HCT116 (cell line): ENCODE measurements around the gene DLX3. TPM values are rescaled to one million over a fixed set of nuclear protein-coding genes. Genes with fewer than 3 reads are reported as not detected.

Experiments used
- ATAC-seq: fragments of 200-7000 bp; cut with Tn5 transposase; 2 replicates; pipeline ENCODE4 v1.9.1; 2020; ENCODE audit warnings: mild to moderate bottlenecking, moderate library complexity
- BruUV-seq: library from RNA; stranded (reverse); fragments of 400-500 nt; replicated peaks from 2 replicates; lab custom pipeline; 2021; lab: Mats Ljungman, UMichigan
- CTCF ChIA-PET: fragments of 300-600 bp; sonication (Branson Sonifier 250); formaldehyde crosslinking; loops from one replicate; lab custom pipeline; 2021; ENCODE audit warnings: antibody characterized with exemption; lab: Charles Lee
- POLR2A ChIA-PET: fragments of 300-600, 350-600 bp; sonication (Branson Sonifier 250); formaldehyde crosslinking; loops from one replicate; lab custom pipeline; 2021; ENCODE audit warnings: antibody characterized with exemption; lab: Charles Lee
- RAD21 ChIA-PET, 2 experiments: fragments of 300-600 bp; sonication (Branson Sonifier 250); formaldehyde crosslinking; loops; one replicate each; lab custom pipeline; 2023; ENCODE audit warnings: low total read pairs in 2 of 2; ENCODE audit not compliant: uncharacterized antibody in 2 of 2, unreplicated experiment in 2 of 2, low non-redundant PET in 1 of 2; lab: Charles Lee
- DNase-seq: peaks from one replicate; pipeline ENCODE4 v3.0.0-alpha.2; 2010; ENCODE audit warnings: low read depth, low spot score
- H2AFZ ChIP-seq: fragments of 200-600 bp; shearing (Covaris generic), sonication (generic); 2 replicates; pipeline ENCODE4 v1.6.1; 2017; ENCODE audit warnings: low read depth, mixed run types, mixed read lengths, antibody characterized with exemption, low read length; ENCODE audit not compliant: poor library complexity, severe bottlenecking
- H3K27ac ChIP-seq: 2 replicates; pipeline ENCODE4 v1.5.1; 2012; ENCODE audit warnings: low read depth, low read length
- H3K27me3 ChIP-seq: fragments of 200-600 bp; sonication (generic); 2 replicates; pipeline ENCODE4 v1.6.1; 2016; ENCODE audit warnings: mixed run types, low read length, mixed read lengths; ENCODE audit not compliant: insufficient read depth
- H3K36me3 ChIP-seq, 2 experiments: fragments of 200-500 bp in 1 of 2; fragments of 200-600 bp in 1 of 2; sonication (Bioruptor generic) in 1 of 2; sonication (generic) in 1 of 2; 2 replicates each; pipeline versions ENCODE4 v1.5.1 to v1.6.1; 2014 to 2016; ENCODE audit warnings: low read length in 2 of 2, inconsistent platforms in 1 of 2, mixed read lengths in 1 of 2, mixed run types in 1 of 2; ENCODE audit not compliant: insufficient read depth in 2 of 2, control insufficient read depth in 1 of 2
- H3K4me1 ChIP-seq, 2 experiments: fragments of 200-600 bp in 1 of 2; sonication (generic) in 1 of 2; 2 replicates each; pipeline versions ENCODE4 v1.5.1 to v1.6.1; 2012 to 2017; ENCODE audit warnings: low read length in 2 of 2, inconsistent platforms in 1 of 2, mild to moderate bottlenecking in 1 of 2, mixed read lengths in 1 of 2, mixed run types in 1 of 2, moderate library complexity in 1 of 2; ENCODE audit not compliant: insufficient read depth in 2 of 2, control insufficient read depth in 1 of 2
- H3K4me2 ChIP-seq: fragments of 200-600 bp; sonication (generic); 2 replicates; pipeline ENCODE4 v1.6.1; 2017; ENCODE audit warnings: mixed run types, low read length, mixed read lengths
- H3K4me3 ChIP-seq, 2 experiments: fragments of 200-600 bp in 1 of 2; sonication (generic) in 1 of 2; replicated peaks in 1 of 2; 2 replicates each; pipeline ENCODE4 v1.5.1; 2011 to 2016; ENCODE audit warnings: low read length in 2 of 2, control low read depth in 1 of 2, low read depth in 1 of 2, mild to moderate bottlenecking in 1 of 2, mixed read lengths in 1 of 2, mixed run types in 1 of 2
- H3K79me2 ChIP-seq: fragments of 200-600 bp; sonication (generic); 2 replicates; pipeline ENCODE4 v1.6.1; 2017; ENCODE audit warnings: mild to moderate bottlenecking, mixed run types, low read length, moderate library complexity, mixed read lengths; ENCODE audit not compliant: insufficient read depth
- H3K9ac ChIP-seq: fragments of 200-600 bp; sonication (generic); 2 replicates; pipeline ENCODE4 v1.6.1; 2016; ENCODE audit warnings: low read length, mixed read lengths
- H3K9me2 ChIP-seq: fragments of 200-600 bp; sonication (generic), shearing (Covaris generic); 2 replicates; pipeline ENCODE4 v1.6.1; 2017; ENCODE audit warnings: mixed run types, mild to moderate bottlenecking, moderate library complexity; ENCODE audit not compliant: insufficient read depth
- H3K9me3 ChIP-seq, 2 experiments: fragments of 200-500 bp in 1 of 2; fragments of 200-600 bp in 1 of 2; sonication (Bioruptor generic) in 1 of 2; sonication (generic) in 1 of 2; 2 replicates each; pipeline ENCODE4 v1.6.1; 2014 to 2017; ENCODE audit warnings: low read length in 2 of 2, mixed read lengths in 2 of 2, inconsistent platforms in 1 of 2, low read depth in 1 of 2, mild to moderate bottlenecking in 1 of 2, mixed run types in 1 of 2, moderate library complexity in 1 of 2; ENCODE audit not compliant: control insufficient read depth in 1 of 2, insufficient read depth in 1 of 2
- H4K20me1 ChIP-seq: fragments of 200-600 bp; sonication (generic), shearing (Covaris generic); 2 replicates; pipeline ENCODE4 v1.6.1; 2017; ENCODE audit warnings: mixed run types, mild to moderate bottlenecking, moderate library complexity; ENCODE audit not compliant: insufficient read depth
- ATF3 ChIP-seq: IDR thresholded peaks from 2 replicates; pipeline ENCODE4 v1.6.1; 2012
- CEBPB ChIP-seq: IDR thresholded peaks from 2 replicates; pipeline ENCODE4 v1.6.1; 2012; ENCODE audit warnings: low read depth
- EGR1 ChIP-seq: IDR thresholded peaks from 2 replicates; pipeline ENCODE4 v1.6.1; 2012; ENCODE audit warnings: low read depth
- ELF1 ChIP-seq: IDR thresholded peaks from 2 replicates; pipeline ENCODE4 v1.6.1; 2012; ENCODE audit warnings: low read depth, borderline replicate concordance
- EZH2 ChIP-seq: fragments of 200-600 bp; sonication (generic); IDR thresholded peaks from 2 replicates; pipeline ENCODE4 v1.6.1; 2017; ENCODE audit warnings: antibody characterized with exemption, mixed run types
- EZH2phosphoT487 ChIP-seq: fragments of 200-600 bp; IDR thresholded peaks from 2 replicates; pipeline ENCODE4 v1.6.1; 2018; ENCODE audit warnings: antibody characterized with exemption, borderline replicate concordance
- FOSL1 ChIP-seq: IDR thresholded peaks from 2 replicates; pipeline ENCODE4 v1.6.1; 2012; ENCODE audit warnings: low read depth
- JUND ChIP-seq: IDR thresholded peaks from 2 replicates; pipeline ENCODE4 v1.6.1; 2012
- MAX ChIP-seq: IDR thresholded peaks from 2 replicates; pipeline ENCODE4 v1.6.1; 2012
- SIN3A ChIP-seq: IDR thresholded peaks from 2 replicates; pipeline ENCODE4 v1.6.1; 2012; ENCODE audit warnings: low read depth
- SP1 ChIP-seq: IDR thresholded peaks from 2 replicates; pipeline ENCODE4 v1.6.1; 2012; ENCODE audit warnings: low read depth
- SRF ChIP-seq: IDR thresholded peaks from 2 replicates; pipeline ENCODE4 v1.6.1; 2012; ENCODE audit warnings: low read depth
- TCF7L2 ChIP-seq: IDR thresholded peaks from 2 replicates; pipeline ENCODE4 v1.7.0; 2011; ENCODE audit warnings: borderline replicate concordance, inconsistent platforms; ENCODE audit not compliant: insufficient read depth, insufficient read length; ENCODE audit errors: extremely low read depth
- YY1 ChIP-seq: IDR thresholded peaks from 2 replicates; pipeline ENCODE4 v1.6.1; 2011; ENCODE audit warnings: low read length, low read depth, moderate library complexity, mild to moderate bottlenecking; ENCODE audit not compliant: insufficient replicate concordance; ENCODE audit errors: extremely low read depth
- ZNF274 ChIP-seq: fragments of 200-500 bp; sonication (Bioruptor generic); IDR thresholded peaks from 2 replicates; pipeline ENCODE4 v1.6.1; 2014; ENCODE audit warnings: mild to moderate bottlenecking, low read depth, low read length, inconsistent platforms
- intact Hi-C: fragments of 100-400 bp; cut with micrococcal nuclease; formaldehyde crosslinking; loops from 2 replicates; pipeline ENCODE4 v1.10.0; 2022
- total RNA-seq: library from RNA; stranded (reverse); gene quantifications from one replicate; pipeline ENCODE4 v1.2.1, GENCODE V29; 2021; ENCODE audit not compliant: unreplicated experiment
- TF ChIP-seq, protein P1 (sequence below): IDR thresholded peaks from 2 replicates; pipeline ENCODE4 v1.6.1; 2011; ENCODE audit warnings: mild to moderate bottlenecking, low read length, moderate library complexity; ENCODE audit not compliant: insufficient replicate concordance; ENCODE audit errors: extremely low read depth

DLX3 gene
- total RNA-seq, 1 experiment from 2014 or later: not detected

- TF ChIP-seq MAX (no peak), TCF7L2 (no peak), EZH2phosphoT487 (no peak), FOSL1 (no peak), YY1 (no peak), ATF3 (no peak), CEBPB (no peak), SIN3A (no peak), JUND (no peak), ZNF274 (no peak), EGR1 (no peak)
- TF ChIP-seq, protein P1, sequence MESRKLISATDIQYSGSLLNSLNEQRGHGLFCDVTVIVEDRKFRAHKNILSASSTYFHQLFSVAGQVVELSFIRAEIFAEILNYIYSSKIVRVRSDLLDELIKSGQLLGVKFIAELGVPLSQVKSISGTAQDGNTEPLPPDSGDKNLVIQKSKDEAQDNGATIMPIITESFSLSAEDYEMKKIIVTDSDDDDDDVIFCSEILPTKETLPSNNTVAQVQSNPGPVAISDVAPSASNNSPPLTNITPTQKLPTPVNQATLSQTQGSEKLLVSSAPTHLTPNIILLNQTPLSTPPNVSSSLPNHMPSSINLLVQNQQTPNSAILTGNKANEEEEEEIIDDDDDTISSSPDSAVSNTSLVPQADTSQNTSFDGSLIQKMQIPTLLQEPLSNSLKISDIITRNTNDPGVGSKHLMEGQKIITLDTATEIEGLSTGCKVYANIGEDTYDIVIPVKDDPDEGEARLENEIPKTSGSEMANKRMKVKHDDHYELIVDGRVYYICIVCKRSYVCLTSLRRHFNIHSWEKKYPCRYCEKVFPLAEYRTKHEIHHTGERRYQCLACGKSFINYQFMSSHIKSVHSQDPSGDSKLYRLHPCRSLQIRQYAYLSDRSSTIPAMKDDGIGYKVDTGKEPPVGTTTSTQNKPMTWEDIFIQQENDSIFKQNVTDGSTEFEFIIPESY: no peak
- TF ChIP-seq, all 23 proteins: peak for 0
Measured at GRCh38 chr17:50015146-50015545, 20.1 kb upstream of the DLX3 start (continued).

- intact Hi-C loops: no loop called here
- POLR2A ChIA-PET: no interaction called here
- TF ChIP-seq, protein P1: no peak
- no peak for TF ChIP-seq SIN3A
- no peak for TF ChIP-seq ZNF274
- no peak for TF ChIP-seq ATF3
- TF ChIP-seq TCF7L2: no peak
- no peak for TF ChIP-seq CEBPB
- TF ChIP-seq SP1: no peak
- no peak for TF ChIP-seq EZH2
- no peak for TF ChIP-seq JUND
- TF ChIP-seq ELF1: no peak
- TF ChIP-seq SRF: no peak
- TF ChIP-seq YY1: no peak
Measured at GRCh38 chr17:50014471-50015088, 19.6 kb upstream of the DLX3 start.

More at GRCh38 chr17:50014471-50015088, 19.6 kb upstream of the DLX3 start:
- Histone ChIP-seq H3K9me3 (peaks cover 10 to 19% of the 10 kb centered on the region in 2 experiments; a peak in 3 of 4 replicates), H3K36me3 (no peaks in the 10 kb centered on the region), H3K4me2 (no peak overlapping the region), H3K79me2 (no peaks in the 10 kb centered on the region), H3K27me3 (no peaks in the 10 kb centered on the region), H3K9ac (no peak overlapping the region), H3K4me1 (no peaks in the 10 kb centered on the region; a peak in 1 of 4 replicates), H3K9me2 (no peaks in the 10 kb centered on the region), H4K20me1 (no peaks in the 10 kb centered on the region), H3K4me3 (no peak overlapping the region), H2AFZ (no peak overlapping the region), H3K27ac (no peak overlapping the region)
- DNase-seq (no peak), ATAC-seq (no peak)
- ChIA-PET CTCF (no interaction called here), RAD21 (no interaction called here)
- no TSS peak for BruUV-seq
